D721Med (cell line): ENCODE data around the gene GRP.

Experiments
- DNase-seq: peaks from one replicate; pipeline ENCODE4 v3.0.0; 2011; ENCODE audit warnings: low spot score; ENCODE audit not compliant: insufficient read length
- FAIRE-seq: peaks from 2 replicates; lab custom pipeline; 2011; peaks lifted over from hg19 to GRCh38; lab: Jason Lieb, UNC
- TF ChIP-seq, protein P1 (sequence below): IDR thresholded peaks from 2 replicates; pipeline ENCODE4 v1.5.1; 2012; ENCODE audit warnings: mild to moderate bottlenecking, control low read depth; ENCODE audit not compliant: insufficient read depth; ENCODE audit errors: missing control alignments

Gene GRP

DNA sequence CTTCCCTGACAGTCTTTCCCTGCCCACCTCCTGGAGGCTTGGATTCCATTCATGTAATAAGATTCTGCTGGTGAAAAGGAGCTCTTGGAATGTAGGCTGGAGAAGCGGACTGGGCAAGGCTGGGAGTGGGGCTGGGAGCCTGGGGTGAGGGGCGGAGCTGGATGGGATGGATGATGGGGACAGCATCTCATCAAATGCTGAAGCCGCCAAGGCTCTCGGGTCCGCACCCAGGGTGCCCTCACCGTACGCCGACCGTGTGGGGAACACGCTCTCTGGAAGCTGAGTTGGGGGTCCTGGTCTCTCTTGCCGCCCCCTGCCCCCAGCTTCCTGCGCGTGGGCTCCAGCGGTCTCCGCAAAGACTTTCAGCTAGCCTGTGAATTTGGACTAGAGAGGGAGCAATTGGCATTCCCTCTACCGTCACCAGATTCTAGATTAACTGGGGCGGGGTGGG is 44.2 kb downstream of the GRP start:
- FAIRE-seq (no peak), DNase-seq (no peak)
- TF ChIP-seq, protein P1, sequence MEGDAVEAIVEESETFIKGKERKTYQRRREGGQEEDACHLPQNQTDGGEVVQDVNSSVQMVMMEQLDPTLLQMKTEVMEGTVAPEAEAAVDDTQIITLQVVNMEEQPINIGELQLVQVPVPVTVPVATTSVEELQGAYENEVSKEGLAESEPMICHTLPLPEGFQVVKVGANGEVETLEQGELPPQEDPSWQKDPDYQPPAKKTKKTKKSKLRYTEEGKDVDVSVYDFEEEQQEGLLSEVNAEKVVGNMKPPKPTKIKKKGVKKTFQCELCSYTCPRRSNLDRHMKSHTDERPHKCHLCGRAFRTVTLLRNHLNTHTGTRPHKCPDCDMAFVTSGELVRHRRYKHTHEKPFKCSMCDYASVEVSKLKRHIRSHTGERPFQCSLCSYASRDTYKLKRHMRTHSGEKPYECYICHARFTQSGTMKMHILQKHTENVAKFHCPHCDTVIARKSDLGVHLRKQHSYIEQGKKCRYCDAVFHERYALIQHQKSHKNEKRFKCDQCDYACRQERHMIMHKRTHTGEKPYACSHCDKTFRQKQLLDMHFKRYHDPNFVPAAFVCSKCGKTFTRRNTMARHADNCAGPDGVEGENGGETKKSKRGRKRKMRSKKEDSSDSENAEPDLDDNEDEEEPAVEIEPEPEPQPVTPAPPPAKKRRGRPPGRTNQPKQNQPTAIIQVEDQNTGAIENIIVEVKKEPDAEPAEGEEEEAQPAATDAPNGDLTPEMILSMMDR: no peak

DNA sequence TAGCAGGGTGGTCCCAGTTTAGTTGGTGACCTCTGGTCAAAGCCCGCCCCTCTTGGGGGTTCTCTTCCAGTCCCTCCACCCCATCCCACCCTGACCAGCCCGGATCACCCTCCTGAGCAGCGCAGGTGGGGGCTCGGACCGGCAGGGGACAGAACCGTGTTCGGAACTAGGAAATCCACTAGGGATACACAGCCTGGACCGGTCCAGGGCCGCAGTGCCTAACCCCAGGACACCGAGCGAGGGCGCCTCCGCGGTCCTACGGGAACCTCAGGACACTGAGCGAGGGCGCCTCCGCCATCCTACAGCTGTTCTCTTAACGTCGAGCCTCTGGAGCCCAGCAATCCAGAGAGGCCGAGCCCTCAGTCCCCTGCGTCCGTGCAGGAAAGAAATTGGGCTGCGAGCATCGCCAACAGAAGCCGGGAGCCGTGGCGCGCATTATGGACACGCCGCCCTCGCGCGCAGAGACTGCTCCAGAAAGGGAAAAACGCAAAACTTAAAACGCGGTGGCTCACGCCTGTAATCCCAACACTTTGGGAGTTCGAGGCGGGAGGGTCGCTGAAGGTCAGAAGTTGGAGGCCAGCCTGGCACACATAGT is 44.8 kb downstream of the GRP start:
- TF ChIP-seq, protein P1: no peak
- peak; percentile 58 for DNase-seq
- no peak for FAIRE-seq

DNA sequence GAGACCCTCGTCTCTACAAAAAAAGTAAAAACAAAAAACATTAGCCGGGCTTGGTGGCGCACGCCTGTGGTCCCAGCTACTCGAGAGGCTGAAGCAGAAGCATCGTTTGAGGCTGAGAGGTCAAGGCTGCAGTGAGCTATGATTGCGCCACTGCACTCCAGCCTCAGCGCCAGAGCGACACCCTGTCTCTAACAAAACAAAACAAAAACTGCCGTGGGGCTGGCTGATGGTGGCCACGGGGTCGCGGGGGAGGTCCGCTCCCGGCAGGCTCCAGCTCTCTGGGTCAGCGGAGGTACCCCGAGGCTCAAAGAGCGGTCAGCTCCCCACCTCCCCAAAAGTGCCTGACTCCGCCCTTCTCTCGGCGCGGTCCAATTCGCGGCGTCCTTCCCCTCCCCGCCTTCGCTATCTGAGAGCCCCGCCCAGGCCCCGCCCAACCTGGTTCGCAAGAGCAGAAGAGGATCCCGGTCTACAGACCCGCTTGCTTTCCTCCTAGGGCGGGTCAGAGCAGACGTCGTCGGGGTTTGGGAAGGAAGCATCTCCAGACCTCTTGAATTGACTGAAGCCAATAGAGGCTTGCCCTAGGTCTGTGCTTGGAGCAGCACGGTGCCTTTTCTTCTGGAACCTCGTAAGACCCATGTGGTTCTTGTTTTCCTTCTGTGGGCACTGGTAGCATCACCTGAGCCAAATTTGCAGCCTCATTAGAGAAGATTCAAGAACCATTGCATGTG is 45.5 kb downstream of the GRP start:
- FAIRE-seq (peak; percentile 6), DNase-seq (peak; percentile 94)
- TF ChIP-seq, protein P1: no peak

DNA sequence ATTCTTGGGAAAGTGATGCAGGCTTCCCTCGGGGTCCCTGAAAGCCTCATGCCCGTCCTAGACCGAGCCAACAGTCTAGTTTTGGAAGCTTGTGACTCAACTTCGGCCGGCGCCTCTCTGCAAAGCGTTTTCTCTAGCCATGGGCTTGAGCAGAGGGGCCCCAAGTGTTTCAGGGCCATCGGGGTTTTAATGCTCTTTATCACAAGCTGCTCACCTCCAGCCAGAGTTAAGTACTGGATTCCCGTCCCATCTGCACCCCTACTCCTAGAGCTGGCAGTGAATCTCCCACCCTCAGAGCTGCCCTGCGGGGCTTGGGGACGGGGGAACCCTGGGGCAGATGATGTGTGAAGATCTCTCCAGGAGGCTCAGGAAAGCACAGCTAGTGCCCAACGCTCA is 46.0 kb downstream of the GRP start:
- FAIRE-seq: no peak
- DNase-seq: peak; percentile 54
- TF ChIP-seq, protein P1: no peak

DNA sequence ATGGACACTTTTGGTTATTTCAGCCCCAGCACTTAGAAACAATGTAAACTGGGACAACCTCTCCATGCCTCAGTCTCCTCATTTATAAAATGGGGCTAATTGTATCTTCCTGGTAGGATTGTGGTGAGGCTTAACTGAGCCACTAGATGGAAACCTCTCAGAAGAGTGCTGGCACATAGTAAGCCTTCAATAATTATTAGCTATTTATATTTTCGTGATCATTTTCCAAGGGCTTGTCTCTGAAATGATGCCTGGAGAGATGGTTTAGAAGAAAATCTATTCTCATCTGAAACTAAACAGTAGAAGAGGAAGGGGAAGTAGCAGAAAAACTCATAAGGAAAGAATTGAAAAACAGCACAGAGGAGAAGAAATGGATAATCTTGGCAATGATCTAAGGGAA is 46.5 kb downstream of the GRP start:
- DNase-seq: no peak
- peak; percentile 95 for FAIRE-seq
- TF ChIP-seq, protein P1: no peak

DNA sequence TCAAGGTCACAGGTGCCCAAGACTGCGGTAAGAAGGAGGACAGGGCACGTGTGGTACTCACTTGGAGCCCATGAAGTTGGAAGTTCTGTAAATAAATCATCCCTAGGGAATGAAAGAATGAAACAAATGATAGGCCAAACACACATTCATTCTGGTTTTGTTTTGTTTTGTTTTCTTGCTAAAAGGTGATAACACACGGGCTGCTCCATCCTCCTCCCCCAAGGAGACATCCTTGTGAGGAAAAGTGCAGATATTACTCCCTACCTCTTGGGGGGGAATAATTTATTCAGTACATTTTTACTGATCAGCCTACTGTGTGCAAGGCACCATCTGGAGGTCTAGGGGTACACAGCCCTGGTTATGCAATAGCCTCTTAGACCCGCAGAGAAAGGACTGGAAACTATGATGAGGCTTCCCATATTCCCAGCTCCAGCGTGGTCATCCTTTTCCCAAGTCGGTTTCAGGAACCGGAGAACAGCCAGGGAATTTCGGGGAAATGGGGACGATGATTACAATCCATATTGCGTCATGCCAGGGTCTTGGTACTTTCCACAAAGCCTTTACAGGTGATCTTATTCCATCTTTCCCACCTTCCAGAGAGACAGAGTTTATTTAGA is 47.0 kb downstream of the GRP start:
- DNase-seq (no peak), FAIRE-seq (peak; percentile 75)
- TF ChIP-seq, protein P1: no peak

DNA sequence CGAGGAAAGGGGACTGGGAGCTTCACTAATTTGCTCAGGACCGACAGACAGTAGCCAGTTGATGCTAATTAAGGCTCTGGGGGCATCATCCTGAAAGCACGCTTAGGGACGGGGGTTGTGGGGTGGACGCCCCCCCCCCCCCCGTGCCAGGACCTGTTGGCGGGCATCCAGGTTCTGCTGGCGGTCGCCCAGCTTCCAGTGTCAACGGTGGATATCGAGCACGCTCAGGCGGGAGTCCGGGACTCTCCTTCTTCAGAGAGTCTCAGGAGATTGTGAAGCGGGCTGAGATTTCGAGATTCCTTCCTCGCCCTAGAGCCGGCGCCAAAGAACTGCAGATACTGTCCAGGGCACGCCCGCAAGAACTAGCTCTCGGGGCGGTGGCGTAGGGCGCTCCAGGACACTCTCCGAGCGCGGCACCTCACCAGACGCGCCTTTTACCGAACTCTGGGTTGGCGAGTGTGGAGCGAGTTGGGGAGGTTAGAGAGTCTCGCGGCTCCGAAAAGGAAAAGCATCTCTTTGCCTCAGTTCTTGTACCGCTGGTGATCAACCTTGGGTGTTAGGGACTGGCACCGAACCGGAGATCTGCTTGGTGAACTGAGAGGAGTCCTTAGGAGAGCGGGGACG is 47.7 kb downstream of the GRP start:
- TF ChIP-seq, protein P1: no peak

More for the DNA sequence above, 47.7 kb downstream of the GRP start:
- peak; percentile 55 for DNase-seq
- FAIRE-seq: no peak
